ENCODE results near the gene CACNG3.

DNA sequence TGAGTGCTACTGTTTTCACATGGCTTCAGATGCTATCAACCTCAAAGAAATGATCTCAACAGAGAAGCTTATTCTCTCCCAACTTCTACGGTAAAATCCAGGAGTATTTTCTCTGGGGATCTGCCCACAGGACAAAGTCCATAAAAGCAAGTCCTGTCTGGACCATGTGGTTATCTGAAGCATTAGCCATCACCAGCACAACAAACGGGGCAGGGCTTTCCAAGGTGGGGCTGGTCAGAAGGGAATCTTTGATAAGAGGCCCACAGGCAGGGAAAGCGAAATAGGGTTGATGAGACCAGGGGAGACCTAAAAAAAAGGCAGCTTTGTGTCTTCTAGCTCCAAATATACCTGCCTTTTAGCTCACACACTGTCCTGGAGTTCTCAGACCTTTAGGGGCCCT is 38.7 kb upstream of the CACNG3 start:
- TF ChIP-seq, protein P1, sequence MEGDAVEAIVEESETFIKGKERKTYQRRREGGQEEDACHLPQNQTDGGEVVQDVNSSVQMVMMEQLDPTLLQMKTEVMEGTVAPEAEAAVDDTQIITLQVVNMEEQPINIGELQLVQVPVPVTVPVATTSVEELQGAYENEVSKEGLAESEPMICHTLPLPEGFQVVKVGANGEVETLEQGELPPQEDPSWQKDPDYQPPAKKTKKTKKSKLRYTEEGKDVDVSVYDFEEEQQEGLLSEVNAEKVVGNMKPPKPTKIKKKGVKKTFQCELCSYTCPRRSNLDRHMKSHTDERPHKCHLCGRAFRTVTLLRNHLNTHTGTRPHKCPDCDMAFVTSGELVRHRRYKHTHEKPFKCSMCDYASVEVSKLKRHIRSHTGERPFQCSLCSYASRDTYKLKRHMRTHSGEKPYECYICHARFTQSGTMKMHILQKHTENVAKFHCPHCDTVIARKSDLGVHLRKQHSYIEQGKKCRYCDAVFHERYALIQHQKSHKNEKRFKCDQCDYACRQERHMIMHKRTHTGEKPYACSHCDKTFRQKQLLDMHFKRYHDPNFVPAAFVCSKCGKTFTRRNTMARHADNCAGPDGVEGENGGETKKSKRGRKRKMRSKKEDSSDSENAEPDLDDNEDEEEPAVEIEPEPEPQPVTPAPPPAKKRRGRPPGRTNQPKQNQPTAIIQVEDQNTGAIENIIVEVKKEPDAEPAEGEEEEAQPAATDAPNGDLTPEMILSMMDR (conservative IDR thresholded peaks at IDR 0.05 in 1 of 2, IDR thresholded peaks at IDR 0.05 in 1 of 2; ENCODE audit: extremely low read depth in 1 of 2, insufficient read depth in 1 of 2, low read depth in 1 of 2, low read length in 2 of 2), result no peak
- TF ChIP-seq EZH2 (IDR thresholded peaks at IDR 0.05; ENCODE audit: borderline replicate concordance, low read length), result no peak
